ENCODE data around the gene ERICH2.

ERICH2 gene

GRCh38 chr2:170843656-170844055 lies 73.5 kb downstream of the ERICH2 start:
- no peak for DNase-seq

GRCh38 chr2:170845343-170845742 lies 75.2 kb downstream of the ERICH2 start:
- no peak for DNase-seq

GRCh38 chr2:170846314-170846713 lies 76.1 kb downstream of the ERICH2 start:
- DNase-seq = no peak

- DNase-seq = no peak
Measured at GRCh38 chr2:170847716-170848115, 77.5 kb downstream of the ERICH2 start.

Measured in NCI-H1092 treated with DMSO at 0.1 percent for 48 hours (cell line).